NT2/D1 (cell line): Measurements from ENCODE around the gene PDK2.

Experiments
- SUZ12 ChIP-seq: IDR thresholded peaks from 2 replicates; pipeline ENCODE4 v1.6.1; 2011; ENCODE audit not compliant: insufficient read length, insufficient read depth; ENCODE audit errors: extremely low read depth
- YY1 ChIP-seq: IDR thresholded peaks from 2 replicates; pipeline ENCODE4 v1.6.1; 2011; ENCODE audit not compliant: insufficient read length, insufficient read depth
- ZNF274 ChIP-seq: IDR thresholded peaks from 2 replicates; pipeline ENCODE4 v1.6.1; 2011; ENCODE audit warnings: mild to moderate bottlenecking, low read depth, low read length

- no peak for TF ChIP-seq ZNF274
- no peak for TF ChIP-seq SUZ12
- TF ChIP-seq YY1: no peak
These were observed 18.4 kb upstream of the PDK2 start for GRCh38 chr17:50076591-50077235.
